AG20443 (cell line): ENCODE measurements around the gene DYDC1.
A peak's percentile ranks its signal among the peaks of the same experiment; 100 is the strongest.
"Not testable (repeated sequence)": the region's sequence is repeated elsewhere in the genome, so short reads cannot be mapped to it uniquely, and the experiment has no call there.

Experiments used
- DNase-seq: peaks from one replicate; pipeline ENCODE4 v3.0.0; 2012; ENCODE audit warnings: low spot score, mixed read lengths

The DYDC1 gene

DNA sequence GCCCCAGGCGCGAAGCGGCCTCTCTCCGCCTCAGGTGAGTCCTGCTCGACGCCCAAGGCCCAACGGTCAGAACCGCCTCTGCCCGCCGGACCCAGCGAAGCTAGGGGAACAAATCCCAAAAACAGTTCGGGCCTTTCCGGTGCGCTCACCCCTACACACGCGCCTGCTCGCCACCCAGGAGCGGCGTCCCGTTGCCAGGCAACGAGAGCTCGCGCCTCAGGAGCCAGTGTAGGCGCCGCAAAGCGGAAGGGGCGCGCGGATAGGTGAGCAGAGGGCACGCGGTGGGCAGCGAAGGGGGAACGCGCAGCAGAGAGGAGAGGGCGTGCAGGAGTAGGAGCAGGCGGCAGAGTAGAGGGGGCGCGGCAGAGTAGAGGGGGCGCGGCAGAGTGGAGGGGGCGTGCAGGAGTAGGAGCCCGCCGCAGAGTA, at the start of gene DYDC1, which contains the start of gene DYDC2:
TSS of gene DYDC1 (minus strand) at position 193 of the 426 bp plus-strand sequence. CDS start 4,154 bp downstream, outside the sequence.
TSS of gene DYDC2 (plus strand) at position 219 of the 426 bp plus-strand sequence. CDS start 5,663 bp downstream, outside the sequence.
- peak; percentile 51 for DNase-seq

DNA sequence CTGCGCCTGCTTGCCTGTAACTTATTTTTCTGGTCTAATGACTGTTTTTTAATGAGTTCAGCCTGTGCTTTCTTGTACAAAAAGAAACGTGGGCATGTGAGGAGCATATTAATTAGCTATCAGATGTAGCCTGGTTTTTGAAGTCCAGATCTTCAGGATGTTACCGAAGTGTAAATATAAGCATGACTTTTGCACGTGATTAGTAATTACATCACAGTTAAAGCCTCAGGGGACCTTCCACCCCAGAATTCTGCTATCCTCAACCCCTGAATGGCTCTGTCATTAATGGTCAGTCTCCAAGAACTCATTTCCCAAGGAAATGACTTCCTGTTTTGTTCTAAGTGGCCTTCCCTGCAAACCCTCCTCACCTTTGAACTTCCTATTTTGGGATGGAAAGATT, 49.6 kb upstream of the DYDC1 start:
- no peak for DNase-seq

DNA sequence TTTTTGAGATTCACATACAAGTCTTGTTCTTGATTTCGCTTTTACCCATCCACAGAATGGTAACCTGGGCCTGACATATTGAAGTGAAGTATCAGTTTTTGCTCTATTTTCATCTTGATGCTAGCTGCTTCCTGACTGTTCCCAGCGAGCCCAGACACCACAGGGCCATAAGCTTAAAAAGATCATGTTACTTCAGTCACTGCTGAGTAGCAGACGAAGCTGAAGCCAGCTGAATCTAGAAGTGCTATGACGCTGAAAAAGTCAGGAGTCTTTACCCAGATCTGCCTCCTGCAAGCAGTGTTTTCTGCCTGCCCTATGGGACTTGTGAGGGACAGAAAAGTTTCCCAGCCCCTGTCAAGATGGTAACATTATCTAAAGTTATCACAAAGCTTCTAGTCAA, 49.1 kb upstream of the DYDC1 start:
- DNase-seq: no peak

DNA sequence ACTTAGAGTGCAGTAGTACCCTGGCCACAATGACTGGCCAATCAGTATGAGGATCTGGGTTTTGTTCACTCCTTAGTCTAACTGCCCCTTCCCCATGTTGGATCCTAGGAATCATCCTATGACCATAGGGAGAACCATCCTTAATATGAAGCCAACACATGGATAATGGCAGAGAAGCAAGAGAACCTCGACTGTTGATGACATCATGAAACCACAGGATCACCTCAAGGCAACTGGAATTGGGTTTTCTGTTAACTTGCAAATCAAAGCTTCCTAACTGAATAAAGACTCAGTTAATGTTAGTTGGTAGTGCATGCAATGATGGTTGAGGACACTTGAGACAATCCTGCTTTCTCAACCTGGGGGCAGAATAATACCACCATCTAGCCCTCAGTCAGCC, 48.5 kb upstream of the DYDC1 start:
- DNase-seq: no peak

DNA sequence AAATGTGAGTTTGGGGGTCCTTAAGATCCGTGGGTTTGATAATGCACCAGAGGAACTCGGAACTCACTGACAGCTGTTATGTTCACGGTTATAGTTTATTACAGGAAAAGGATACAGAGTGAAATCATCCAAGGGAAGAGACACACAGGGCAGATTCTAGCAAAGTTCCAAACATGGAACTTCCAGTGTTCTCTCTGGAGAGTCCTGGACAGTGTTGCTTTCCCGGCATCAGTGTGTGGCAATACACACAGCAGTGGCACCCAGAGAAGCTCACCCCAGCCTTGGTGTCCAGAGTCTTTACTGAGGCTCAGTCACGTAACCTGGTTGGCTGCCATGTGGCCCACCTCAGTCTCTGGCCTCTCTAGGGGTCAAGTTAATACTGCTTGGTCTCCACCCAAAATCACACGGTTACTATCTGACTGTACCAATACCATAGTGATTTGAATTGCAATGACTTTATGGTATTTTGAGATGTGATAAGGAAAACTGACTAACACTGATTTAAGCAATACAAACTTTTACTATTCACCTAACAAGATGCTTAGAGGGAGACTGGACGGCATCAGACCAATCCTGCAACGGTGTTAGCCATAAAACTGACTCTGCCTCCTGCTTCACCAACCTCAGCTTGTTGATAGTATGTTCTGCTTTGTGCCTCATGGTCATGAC, 43.7 kb upstream of the DYDC1 start:
- DNase-seq: no peak

DNA sequence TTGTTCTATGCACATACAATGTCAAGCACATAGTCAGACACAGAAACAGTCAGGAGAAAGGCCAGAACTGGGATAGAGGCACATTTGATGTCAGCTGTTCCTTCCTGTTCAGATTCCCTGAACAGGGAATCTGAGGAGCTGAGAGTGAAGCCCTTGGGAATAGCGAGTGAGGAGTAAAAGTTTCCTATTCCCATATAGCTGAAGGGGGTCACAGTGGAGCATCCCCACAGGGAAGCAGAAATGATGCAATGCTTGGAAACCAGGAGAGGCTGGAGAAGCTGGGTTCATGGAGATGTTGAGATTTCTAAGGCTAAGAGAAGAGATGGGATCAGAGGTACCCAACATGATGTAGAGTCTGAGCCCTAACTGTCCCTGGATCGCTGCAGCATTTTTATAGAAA, 40.5 kb upstream of the DYDC1 start:
- DNase-seq: no peak

DNA sequence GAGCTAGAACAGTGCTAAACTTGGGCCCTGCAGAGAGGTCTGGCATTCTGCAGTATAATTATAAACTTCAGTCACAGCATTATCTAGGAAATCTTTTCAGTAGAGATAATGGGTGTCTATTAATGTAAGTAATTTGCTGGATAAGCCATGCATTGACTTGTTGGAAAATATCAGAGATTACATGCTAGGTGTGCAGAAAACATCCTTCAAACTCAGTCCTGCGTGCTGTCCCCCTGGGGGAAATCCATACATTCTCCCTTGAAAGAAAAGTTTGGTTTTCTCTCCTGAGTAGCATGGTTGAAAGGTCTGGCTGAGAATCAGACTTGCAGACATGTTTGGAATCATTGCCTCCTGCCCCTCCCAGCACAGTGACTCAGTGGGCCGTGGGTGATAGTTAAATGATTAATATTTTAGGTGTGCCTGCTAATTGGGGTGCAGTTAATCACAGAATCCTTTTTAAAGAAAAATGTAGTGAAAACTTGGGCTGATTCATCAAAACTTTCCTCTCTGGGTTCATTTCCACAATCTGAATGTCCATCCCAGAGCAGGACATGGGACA, 37.9 kb upstream of the DYDC1 start:
- DNase-seq: no peak

DNA sequence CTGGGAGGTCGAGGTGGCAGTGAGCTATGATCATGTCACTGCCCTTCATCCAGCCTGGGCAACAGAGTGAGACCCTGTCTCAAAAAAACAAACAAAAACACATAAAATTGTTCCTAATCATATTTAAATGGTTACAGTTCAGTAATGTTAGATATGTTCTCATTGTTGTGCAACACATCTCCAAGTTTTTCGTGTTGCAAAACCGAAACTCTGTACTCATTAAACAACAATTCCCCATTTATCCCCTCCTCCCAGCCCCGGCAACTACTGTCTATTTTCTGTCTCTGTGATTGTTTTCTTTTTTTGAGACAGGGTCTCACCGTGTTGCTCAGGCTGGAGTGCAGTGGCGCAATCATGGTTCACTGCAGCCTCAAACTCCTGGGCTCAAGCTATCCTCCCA, 35.7 kb upstream of the DYDC1 start:
- no peak for DNase-seq

DNA sequence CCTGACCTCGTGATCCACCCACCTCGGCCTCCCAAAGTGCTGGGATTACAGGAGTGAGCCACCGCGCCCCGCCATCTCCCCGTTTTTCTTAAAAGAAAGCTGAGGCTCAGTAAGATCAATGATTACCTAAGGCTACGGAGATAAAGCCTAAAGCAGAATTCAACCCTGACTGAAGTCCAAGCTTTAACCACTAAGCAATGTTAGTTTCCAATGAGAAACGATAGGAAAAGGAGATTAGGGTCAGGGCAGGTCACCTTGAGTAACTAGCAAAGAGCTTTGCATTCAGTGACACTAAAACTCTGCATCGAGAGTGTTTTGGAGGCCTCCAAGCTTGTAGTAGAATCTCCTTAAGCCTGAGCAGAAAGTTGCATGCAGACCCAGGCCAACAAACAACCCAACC, 34.2 kb upstream of the DYDC1 start:
- no peak for DNase-seq

DNA sequence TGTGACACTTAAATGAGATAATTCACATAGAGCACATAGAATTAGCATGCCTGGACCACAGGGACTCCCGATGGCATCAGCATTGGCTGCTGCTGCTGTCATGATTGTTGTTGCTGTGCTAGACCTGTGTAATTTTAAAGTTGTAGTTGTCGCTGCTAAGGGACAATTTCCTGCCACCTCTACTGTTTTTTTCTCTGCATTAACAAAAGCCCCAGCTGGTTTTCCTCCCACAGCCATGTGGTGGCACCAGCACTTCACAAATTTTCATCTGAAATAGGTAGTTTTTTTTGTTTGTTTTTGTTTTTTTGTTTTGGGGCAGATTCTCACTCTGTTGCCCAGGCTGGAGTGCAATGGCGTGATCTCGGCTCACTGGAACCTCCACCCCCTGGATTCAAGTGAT, 26.4 kb upstream of the DYDC1 start:
- peak; percentile 57 for DNase-seq

DNA sequence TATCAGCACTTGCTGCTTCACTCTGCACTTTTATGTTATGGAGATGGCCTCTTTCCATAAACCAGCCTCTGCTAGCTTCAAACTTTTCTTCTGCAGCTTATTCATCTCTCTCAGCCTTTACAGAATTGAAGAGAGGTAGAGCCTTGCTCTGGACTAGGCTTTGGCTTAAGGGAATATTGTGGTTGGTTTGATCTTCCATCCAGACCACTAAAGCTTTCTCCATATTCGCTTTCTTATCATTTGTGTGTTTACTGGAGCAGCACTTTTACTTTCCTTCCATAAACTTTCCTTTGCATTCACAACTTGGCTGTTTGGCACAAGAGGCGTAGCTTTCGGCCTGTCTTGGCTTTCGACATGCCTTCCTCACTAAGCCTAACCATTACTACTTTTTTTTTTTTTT, 23.6 kb upstream of the DYDC1 start:
- no peak for DNase-seq

DNA sequence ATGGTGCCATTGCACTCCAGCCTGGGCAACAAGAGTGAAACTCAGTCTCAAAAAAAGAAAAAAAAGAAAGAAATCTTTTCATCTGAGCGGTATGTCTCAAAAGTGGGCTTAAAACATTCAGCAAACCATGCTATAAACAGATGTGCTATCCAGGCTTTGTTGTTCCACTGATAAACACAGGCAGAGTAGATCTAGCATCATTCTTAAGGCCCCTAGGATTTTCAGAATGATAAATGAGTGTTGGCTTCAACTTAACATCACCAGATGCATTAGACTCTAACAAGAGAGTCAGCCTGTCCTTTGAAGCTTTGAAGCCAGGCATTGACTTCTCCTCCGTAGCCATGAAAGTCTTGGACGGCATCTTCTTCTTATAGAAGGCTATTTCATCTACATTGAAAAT, 23.1 kb upstream of the DYDC1 start:
- DNase-seq: no peak

DNA sequence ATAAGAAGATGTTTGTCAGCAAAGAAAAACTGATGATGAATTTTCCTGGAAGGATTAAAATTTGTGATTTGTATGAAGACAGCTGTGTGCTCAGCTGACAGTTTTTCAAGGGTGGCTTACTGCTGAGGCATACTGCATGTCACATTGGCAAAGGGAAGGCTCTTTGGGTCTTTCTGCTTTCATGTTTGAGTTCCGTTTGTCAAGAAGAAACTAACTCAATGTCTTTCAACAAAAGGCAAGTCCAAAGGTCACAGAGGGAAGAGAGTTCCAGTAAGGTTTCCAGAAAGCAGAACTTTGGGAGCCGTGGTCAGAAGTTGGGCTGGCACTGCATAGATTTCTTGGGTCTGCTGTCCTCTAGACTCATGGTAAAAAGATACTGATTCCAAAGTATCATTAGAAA, 16.9 kb upstream of the DYDC1 start:
- DNase-seq: no peak

DNA sequence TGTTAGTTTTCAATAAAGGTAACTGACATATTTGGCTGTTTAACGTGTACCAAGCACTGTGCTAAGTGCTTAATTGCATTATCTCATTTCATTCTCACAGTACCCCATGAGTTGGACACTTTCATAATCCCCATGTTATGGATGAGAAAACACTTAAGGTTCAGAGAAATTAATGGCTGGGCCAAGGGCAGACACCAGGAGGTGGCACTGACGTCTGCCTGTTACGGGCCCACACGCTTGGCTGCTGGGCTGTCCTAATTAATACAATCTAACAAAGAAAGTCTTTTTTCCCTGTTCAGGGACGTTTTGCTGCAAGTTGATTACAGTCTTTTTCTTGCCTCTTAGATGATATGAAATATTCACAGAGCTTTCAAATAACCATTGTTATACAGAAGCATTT, 16.1 kb upstream of the DYDC1 start:
- DNase-seq: no peak

DNA sequence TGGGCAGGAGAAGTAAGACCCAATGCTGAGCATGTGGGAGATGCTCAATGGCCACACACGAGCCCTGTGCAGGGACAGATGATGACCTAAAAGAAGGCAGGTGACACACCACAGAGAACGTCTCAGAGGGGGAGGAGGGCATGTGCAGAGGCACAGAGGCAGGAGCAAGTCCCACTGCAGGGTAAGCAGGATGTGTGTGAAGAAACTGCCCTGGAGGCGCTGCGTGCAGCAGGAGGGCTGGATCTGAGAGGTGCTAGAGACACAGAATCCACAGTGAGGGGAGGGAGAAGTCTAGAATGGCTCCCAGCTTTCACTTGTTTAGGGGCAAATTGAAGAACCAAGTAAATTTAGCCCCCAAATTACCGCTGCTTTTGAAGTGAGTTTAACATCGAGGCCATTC, 14.9 kb upstream of the DYDC1 start:
- DNase-seq: no peak

DNA sequence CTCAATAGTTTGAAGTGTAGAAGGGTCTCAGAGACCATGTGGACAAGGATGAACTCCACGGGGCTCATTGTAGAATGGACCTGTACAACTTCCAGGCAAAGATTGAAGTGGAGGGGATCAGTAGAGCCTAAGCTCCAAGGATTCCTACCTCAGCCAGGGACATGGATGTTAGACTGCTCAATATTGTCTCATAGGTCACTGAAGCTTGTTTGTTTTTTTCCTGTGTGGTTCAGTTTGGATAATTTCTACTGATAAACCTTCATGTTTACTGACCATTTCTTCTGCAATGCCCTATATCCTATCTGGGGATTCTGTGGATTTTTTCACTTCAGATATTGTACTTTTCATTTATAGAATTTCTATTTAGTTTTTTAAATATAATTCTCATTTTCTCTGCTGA, 9.0 kb upstream of the DYDC1 start:
- no peak for DNase-seq

DNA sequence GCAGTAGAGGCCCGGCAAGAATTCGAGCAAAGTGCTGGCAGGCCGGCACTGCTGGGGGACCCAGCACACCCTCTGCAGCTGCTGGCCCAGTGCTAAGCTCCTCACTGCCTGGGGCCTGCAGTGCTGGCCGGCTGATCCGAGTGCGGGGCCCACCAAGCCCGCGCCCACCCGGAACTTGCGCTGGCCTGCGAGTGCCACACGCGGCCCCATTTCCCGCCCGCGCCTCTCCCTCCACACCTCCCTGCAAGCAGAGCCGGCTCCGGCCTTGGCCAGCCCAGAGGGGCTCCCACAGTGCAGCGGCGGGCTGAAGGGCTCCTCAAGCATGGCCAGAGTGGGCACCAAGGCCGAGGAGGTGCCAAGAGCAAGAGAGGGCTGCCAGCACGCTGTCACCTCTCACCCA, 3.1 kb upstream of the DYDC1 start:
- no peak for DNase-seq

DNA sequence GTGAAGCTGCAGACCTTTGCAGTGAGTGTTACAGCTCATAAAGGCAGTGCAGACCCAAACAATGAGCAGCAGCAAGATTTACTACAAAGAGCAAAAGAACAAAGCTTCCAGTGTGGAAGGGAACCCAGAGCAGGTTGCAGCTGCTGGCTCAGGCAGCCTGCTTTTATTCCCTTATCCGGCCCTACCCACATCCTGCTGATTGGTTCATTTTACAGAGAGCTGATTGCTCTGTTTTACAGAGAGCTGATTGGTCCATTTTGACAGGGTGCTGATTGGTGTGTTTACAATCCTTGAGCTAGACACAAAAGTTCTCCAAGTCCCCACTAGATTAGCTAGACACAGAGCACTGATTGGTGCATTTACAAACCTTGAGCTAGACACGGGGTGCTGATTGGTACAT, 2.4 kb upstream of the DYDC1 start:
- DNase-seq: not testable (repeated sequence)

DNA sequence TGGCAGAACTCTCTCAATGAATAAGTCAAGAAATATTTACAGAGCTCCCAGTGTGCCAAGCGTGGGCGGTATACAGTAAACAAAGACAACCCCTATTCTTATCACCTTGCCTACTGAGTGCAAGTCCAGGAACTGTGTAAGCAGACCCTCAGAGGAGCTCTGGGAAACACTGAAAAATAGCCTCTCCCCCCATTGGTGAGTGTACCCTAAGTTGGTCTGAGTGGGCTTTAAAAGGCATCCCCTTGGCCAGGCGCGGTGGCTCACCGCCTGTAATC, 1.2 kb upstream of the DYDC1 start:
- DNase-seq: no peak

DNA sequence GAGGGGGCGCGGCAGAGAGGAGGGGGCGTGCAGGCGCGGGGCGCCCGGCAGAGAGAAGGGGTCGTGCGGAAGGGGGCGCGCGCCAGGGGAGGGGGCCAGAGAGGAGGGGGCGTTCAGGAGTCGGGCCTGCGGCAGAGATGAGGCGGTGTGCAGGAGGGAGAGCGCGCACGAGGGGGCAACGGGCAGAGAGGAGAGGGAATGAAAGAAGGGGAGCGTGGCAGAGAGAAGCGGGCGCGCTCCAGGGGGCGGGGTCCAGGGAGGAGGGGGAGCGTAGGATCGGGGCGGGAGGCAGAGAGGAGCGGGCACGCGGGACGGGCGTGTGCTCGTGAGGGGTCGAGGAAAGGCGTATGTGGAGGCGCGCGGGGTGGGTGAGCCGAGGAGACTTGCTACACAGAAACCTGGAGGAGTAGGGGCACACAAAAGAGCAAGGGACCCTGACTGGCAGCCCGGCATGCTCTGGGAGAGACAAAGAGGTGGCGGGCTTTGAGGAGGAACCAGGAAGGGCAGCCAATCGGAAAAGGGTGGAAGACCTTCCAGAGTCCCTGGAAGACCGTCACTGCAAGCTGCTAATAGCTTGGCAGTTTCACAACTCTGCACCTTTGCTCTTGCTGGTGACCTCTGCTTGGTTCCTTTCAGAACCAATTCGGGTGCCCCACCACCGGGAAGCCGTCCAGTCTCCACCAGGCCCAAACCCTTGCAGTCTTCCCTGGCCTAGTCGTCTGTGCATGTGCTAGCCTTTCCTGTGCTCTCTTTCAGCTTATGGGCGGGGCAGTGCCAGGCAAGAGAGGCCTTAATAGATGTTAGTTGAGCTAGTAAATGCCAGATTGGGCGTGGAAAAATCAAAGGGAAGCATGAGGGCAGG, 665 bp upstream of the DYDC1 start:
- no peak for DNase-seq

DNA sequence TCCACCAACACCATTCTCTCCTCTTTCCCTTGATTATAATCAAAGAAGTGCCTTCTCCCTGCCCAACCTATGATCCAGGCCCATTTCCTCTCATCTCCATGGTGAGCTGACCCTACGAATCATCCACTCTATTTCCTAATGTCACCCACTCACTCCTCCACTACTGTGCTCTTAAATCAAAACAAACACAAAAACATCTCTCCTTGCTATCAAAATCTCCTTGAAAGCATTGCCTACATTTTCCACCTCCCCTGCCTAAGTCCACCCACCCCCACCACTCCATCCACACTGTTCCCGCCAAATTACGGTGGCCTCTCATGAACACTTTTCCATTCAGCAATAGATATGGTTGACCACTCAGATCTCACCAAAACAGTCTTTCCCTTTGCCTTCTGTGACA, 5.3 kb downstream of the DYDC1 start:
- DNase-seq: no peak

DNA sequence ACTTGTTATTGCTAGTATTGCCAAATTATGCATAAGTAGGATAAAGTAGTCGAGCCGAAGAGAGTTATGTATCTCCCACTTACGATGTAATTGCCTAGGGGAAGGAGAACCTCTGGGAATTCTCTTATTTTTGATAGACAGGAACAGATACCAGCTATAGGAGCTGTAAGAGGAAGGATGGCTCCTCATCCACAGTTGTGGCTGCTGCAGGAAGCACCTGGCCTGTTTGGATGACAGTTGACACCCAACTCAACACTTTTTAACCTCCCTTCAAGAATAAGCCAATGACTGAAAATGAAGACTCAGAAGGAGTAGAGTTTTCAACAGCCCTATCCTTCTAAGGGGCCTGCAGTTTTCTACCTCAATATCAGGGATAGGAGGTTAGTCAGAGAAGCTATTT, 6.3 kb downstream of the DYDC1 start:
- no peak for DNase-seq

DNA sequence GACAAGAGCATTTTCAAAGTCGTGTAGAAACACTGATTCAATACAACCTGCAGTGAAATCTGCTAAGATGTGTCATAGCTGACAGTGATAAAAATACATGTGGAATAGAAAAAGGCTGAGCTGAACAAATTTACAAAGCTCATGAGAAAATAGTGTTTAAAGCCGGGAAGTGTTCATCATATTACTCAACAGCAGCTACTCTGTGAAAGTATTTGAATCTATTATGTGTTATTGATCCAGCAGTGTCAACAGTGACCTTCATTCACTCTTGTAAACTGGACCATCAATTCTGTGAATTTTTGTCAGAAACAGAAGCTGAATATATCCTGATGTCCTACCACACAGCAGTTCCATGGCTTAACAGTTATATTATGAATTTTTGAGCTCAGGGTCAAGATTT, 11.6 kb downstream of the DYDC1 start:
- DNase-seq: no peak

DNA sequence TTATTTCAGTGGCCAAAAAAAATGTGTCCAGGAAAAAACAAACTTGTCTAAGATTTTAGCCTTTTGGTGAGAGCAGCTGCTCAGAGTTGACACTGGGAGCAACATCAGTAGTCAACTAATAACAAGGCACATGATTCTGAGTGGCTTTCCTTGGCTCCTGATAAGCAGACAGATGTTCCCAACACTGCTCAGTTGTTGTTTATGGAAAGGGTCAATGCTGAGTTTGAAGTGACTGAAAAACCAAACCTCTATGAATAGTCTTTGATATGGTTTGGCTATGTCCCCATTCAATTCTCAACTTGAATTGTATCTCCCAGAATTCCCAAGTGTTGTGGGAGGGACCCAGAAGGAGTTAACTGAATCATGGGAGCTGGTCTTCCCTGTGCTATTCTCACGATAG, 12.3 kb downstream of the DYDC1 start:
- no peak for DNase-seq
